H1 (cell line): ENCODE data around the gene FAM193B. TPM values are rescaled to one million over a fixed set of nuclear protein-coding genes. Genes with fewer than 3 reads are reported as not detected.

Experiments used
- CTCF ChIA-PET: fragments of 300-600 bp; sonication (Branson Sonifier 250); formaldehyde crosslinking; loops from one replicate; lab custom pipeline; 2021; ENCODE audit not compliant: partially characterized antibody; lab: Charles Lee
- POLR2A ChIA-PET: fragments of 300-600 bp; sonication (Branson Sonifier 250); formaldehyde crosslinking; loops from one replicate; lab custom pipeline; 2021; ENCODE audit warnings: inconsistent platforms; ENCODE audit not compliant: partially characterized antibody; lab: Charles Lee
- DNase-seq, 2 experiments: peaks; one replicate each; pipeline versions ENCODE4 v3.0.0 to v3.0.0-alpha.2; 2010 to 2022; ENCODE audit warnings: low spot score in 2 of 2, low read depth in 1 of 2, mixed read lengths in 1 of 2
- FAIRE-seq: peaks from 2 replicates; lab custom pipeline; 2011; peaks lifted over from hg19 to GRCh38; lab: Jason Lieb, UNC
- H2AFZ ChIP-seq: 2 replicates; pipeline ENCODE4 v1.8.1; 2012; ENCODE audit warnings: low read length, inconsistent platforms
- H2AK5ac ChIP-seq: 2 replicates; pipeline ENCODE4 v1.6.1; 2013; ENCODE audit warnings: low read depth, low read length
- H2BK120ac ChIP-seq: replicated peaks from 2 replicates; pipeline ENCODE3; 2013; ENCODE audit warnings: low read depth, low read length, inconsistent platforms
- H2BK12ac ChIP-seq: 2 replicates; pipeline ENCODE4 v1.6.1; 2013; ENCODE audit warnings: low read depth, low read length
- H2BK15ac ChIP-seq: 2 replicates; pipeline ENCODE4 v1.6.1; 2013; ENCODE audit warnings: low read length
- H2BK20ac ChIP-seq: 2 replicates; pipeline ENCODE4 v1.6.1; 2013; ENCODE audit warnings: low read length
- H2BK5ac ChIP-seq: 2 replicates; pipeline ENCODE4 v1.6.1; 2013; ENCODE audit warnings: low read depth, low read length
- H3K14ac ChIP-seq: 2 replicates; pipeline ENCODE4 v1.6.1; 2013; ENCODE audit warnings: inconsistent platforms; ENCODE audit not compliant: insufficient read length
- H3K18ac ChIP-seq: 2 replicates; pipeline ENCODE4 v1.6.1; 2013; ENCODE audit warnings: low read length; ENCODE audit errors: extremely low read depth
- H3K23ac ChIP-seq: 2 replicates; pipeline ENCODE4 v1.6.1; 2013; ENCODE audit warnings: inconsistent platforms; ENCODE audit not compliant: insufficient read length
- H3K23me2 ChIP-seq: 2 replicates; pipeline ENCODE4 v1.6.1; 2013; ENCODE audit warnings: low read depth, low read length
- H3K27ac ChIP-seq: 2 replicates; pipeline ENCODE4 v1.6.1; 2011; ENCODE audit warnings: low read depth, low read length, inconsistent platforms
- H3K27me3 ChIP-seq, 4 experiments: replicated peaks in 1 of 4; 1 replicate in 1 of 4; 2 replicates in 3 of 4; pipeline versions ENCODE4 v1.6.1 to v1.8.1; 2011 to 2013; ENCODE audit warnings: low read length in 3 of 4, mild to moderate bottlenecking in 3 of 4, inconsistent platforms in 2 of 4, mixed read lengths in 2 of 4, moderate library complexity in 1 of 4; ENCODE audit not compliant: control insufficient read depth in 3 of 4, insufficient read depth in 3 of 4; ENCODE audit errors: extremely low read depth in 1 of 4
- H3K36me3 ChIP-seq, 4 experiments: 2 replicates each; pipeline versions ENCODE4 v1.6.1 to v1.8.1; 2011 to 2013; ENCODE audit warnings: mild to moderate bottlenecking in 4 of 4, low read length in 3 of 4, moderate library complexity in 2 of 4, control low read depth in 1 of 4, inconsistent platforms in 1 of 4; ENCODE audit not compliant: insufficient read depth in 4 of 4, control insufficient read depth in 2 of 4
- H3K4ac ChIP-seq: replicated peaks from 2 replicates; pipeline ENCODE3; 2013; ENCODE audit warnings: low read length, low read depth, mixed read lengths, inconsistent platforms; ENCODE audit not compliant: insufficient read length
- H3K4me1 ChIP-seq, 4 experiments: replicated peaks in 1 of 4; 1 replicate in 1 of 4; 2 replicates in 3 of 4; pipeline versions ENCODE4 v1.6.1 to v1.8.1; 2011 to 2013; ENCODE audit warnings: low read length in 3 of 4, inconsistent platforms in 2 of 4, mixed read lengths in 1 of 4; ENCODE audit not compliant: insufficient read depth in 4 of 4, control insufficient read depth in 3 of 4
- H3K4me2 ChIP-seq, 2 experiments: 2 replicates each; pipeline versions ENCODE4 v1.6.1 to v1.8.1; 2011 to 2013; ENCODE audit warnings: low read depth in 2 of 2, low read length in 2 of 2, control low read depth in 1 of 2, inconsistent platforms in 1 of 2, mild to moderate bottlenecking in 1 of 2; ENCODE audit not compliant: insufficient read depth in 1 of 2
- H3K4me3 ChIP-seq, 4 experiments: fragments of 200-600, 300-600 bp in 1 of 4; sonication (generic), shearing (Covaris generic), sonication (Bioruptor Twin) in 1 of 4; 2 replicates each; pipeline versions ENCODE4 v1.5.1 to v1.8.1; 2011 to 2016; ENCODE audit warnings: low read length in 4 of 4, low read depth in 3 of 4, control low read depth in 2 of 4, inconsistent platforms in 2 of 4, mild to moderate bottlenecking in 2 of 4, mixed read lengths in 1 of 4, moderate library complexity in 1 of 4; ENCODE audit not compliant: insufficient read depth in 2 of 4; ENCODE audit errors: extremely low read depth in 1 of 4
- H3K56ac ChIP-seq: replicated peaks from 2 replicates; pipeline ENCODE3; 2013; ENCODE audit warnings: low read depth, mild to moderate bottlenecking, mixed read lengths, low read length, inconsistent platforms; ENCODE audit not compliant: insufficient read length
- H3K79me1 ChIP-seq: 2 replicates; pipeline ENCODE4 v1.6.1; 2013; ENCODE audit warnings: low read depth, low read length, control low read depth
- H3K79me2 ChIP-seq, 2 experiments: 2 replicates each; pipeline versions ENCODE4 v1.6.1 to v1.8.1; 2012 to 2013; ENCODE audit warnings: low read length in 2 of 2, mild to moderate bottlenecking in 2 of 2, inconsistent platforms in 1 of 2; ENCODE audit not compliant: insufficient read depth in 2 of 2, control insufficient read depth in 1 of 2
- H3K9ac ChIP-seq, 4 experiments: replicated peaks in 1 of 4; 1 replicate in 1 of 4; 2 replicates in 3 of 4; pipeline versions ENCODE4 v1.6.1 to v1.8.1; 2011 to 2013; ENCODE audit warnings: low read depth in 3 of 4, low read length in 3 of 4, control low read depth in 2 of 4, mild to moderate bottlenecking in 2 of 4, moderate library complexity in 2 of 4, inconsistent platforms in 1 of 4; ENCODE audit errors: extremely low read depth in 1 of 4
- H3K9me3 ChIP-seq, 2 experiments: 2 replicates each; pipeline versions ENCODE4 v1.6.1 to v1.8.1; 2012 to 2013; ENCODE audit warnings: mild to moderate bottlenecking in 2 of 2, moderate library complexity in 2 of 2, control low read depth in 1 of 2, inconsistent platforms in 1 of 2, low read depth in 1 of 2, low read length in 1 of 2, mixed read lengths in 1 of 2; ENCODE audit not compliant: insufficient read depth in 2 of 2
- H4K20me1 ChIP-seq, 2 experiments: replicated peaks in 1 of 2; 2 replicates each; pipeline versions ENCODE3 to v1.8.1; 2011 to 2013; ENCODE audit warnings: inconsistent platforms in 2 of 2, low read length in 2 of 2, mild to moderate bottlenecking in 1 of 2; ENCODE audit not compliant: insufficient read depth in 2 of 2, control insufficient read depth in 1 of 2
- H4K5ac ChIP-seq: 2 replicates; pipeline ENCODE4 v1.6.1; 2013; ENCODE audit warnings: low read length, low read depth, mixed read lengths, inconsistent platforms; ENCODE audit not compliant: insufficient read length
- H4K8ac ChIP-seq: 2 replicates; pipeline ENCODE4 v1.8.0; 2013; ENCODE audit warnings: mild to moderate bottlenecking, moderate library complexity, low read length, inconsistent platforms; ENCODE audit not compliant: insufficient read depth; ENCODE audit errors: extremely low read depth
- H4K91ac ChIP-seq: replicated peaks from 2 replicates; pipeline ENCODE3; 2013; ENCODE audit warnings: low read length, mixed read lengths, inconsistent platforms; ENCODE audit not compliant: insufficient read length
- POLR2A ChIP-seq, 2 experiments: IDR thresholded peaks; 1 replicate in 1 of 2; 2 replicates in 1 of 2; pipeline ENCODE4 v1.6.1; 2011; ENCODE audit warnings: low read depth in 2 of 2, low read length in 2 of 2, mild to moderate bottlenecking in 2 of 2; ENCODE audit errors: control extremely low read depth in 1 of 2
- SRF ChIP-seq: IDR thresholded peaks from 2 replicates; pipeline ENCODE4 v1.6.1; 2011; ENCODE audit warnings: mild to moderate bottlenecking, low read depth, low read length, moderate library complexity
- SUZ12 ChIP-seq: fragments of 200-600 bp; sonication (generic); IDR thresholded peaks from 2 replicates; pipeline ENCODE4 v1.6.1; 2012; ENCODE audit warnings: mild to moderate bottlenecking, inconsistent platforms, low read length, moderate library complexity, mixed read lengths
- WGBS, 2 experiments: shearing (Covaris generic) in 1 of 2; methylation state at CpG; one replicate each; pipeline versions ENCODE4 v1.1.6 to v1.1.7; 2013 to 2015; ENCODE audit warnings: low lambda C conversion rate in 2 of 2, mixed read lengths in 2 of 2, inconsistent platforms in 1 of 2, low coverage in 1 of 2, missing lambda C conversion rate in 1 of 2; ENCODE audit not compliant: insufficient replicate concordance in 2 of 2, insufficient coverage in 1 of 2, insufficient read length in 1 of 2; ENCODE audit errors: extremely low coverage in 1 of 2, missing lambda C conversion rate in 1 of 2; 5-methylcytosine and 5-hydroxymethylcytosine counted together
- polyA plus RNA-seq, 7 experiments: library from polyadenylated mRNA; depleted of rRNA in 3 of 7; stranded (reverse) in 5 of 7; unstranded in 2 of 7; fragments of >200 nt in 5 of 7; fragments of 200-250 nt in 2 of 7; gene quantifications; 1 replicate in 5 of 7; 2 replicates in 1 of 7; 4 replicates in 1 of 7; pipeline versions ENCODE4 v1.2.1 to v1.2.3, GENCODE V29; 2011 to 2013; ENCODE audit warnings: missing spikeins in 2 of 7, mixed read lengths in 2 of 7
- total RNA-seq: library from RNA; stranded (reverse); fragmentation: NEBNext Ultra II Directional; extraction: Animal tissue kit (Norgen Biotek cat#: 25700); gene quantifications from 2 replicates; pipeline ENCODE4 v1.2.1, GENCODE V29; 2021

Gene FAM193B
- total and polyA plus RNA-seq, 2 of the 8 experiments (the other 6 are each of a cell fraction or from before 2014, with no cell fraction given), result 49.9 to 69.8 TPM

- Histone ChIP-seq H3K9me3 (no peaks in the 10 kb centered on the region), H3K18ac (no peak overlapping the region), H3K4me3 (no peak overlapping the region), H4K8ac (no peak overlapping the region), H3K56ac (no peak overlapping the region), H3K9ac (no peak overlapping the region), H2AFZ (no peak overlapping the region), H2BK120ac (no peak overlapping the region), H2BK15ac (no peak overlapping the region), H2BK20ac (no peak overlapping the region; the same call in 1 of the 2 replicates), H3K79me1 (peaks cover 1% of the 10 kb centered on the region; the same call in 1 of the 2 replicates), H3K4me1 (peaks cover 0 to 17% (median 9%) of the 10 kb centered on the region in 4 experiments; a peak in 6 of 7 replicates), H4K20me1 (peaks cover 0 to 5% of the 10 kb centered on the region in 2 experiments), H3K23me2 (peaks cover 1% of the 10 kb centered on the region), H2AK5ac (no peak overlapping the region), H3K79me2 (no peaks in the 10 kb centered on the region), H3K27me3 (no peaks in the 10 kb centered on the region), H2BK5ac (no peak overlapping the region), H3K4me2 (no peak overlapping the region), H3K36me3 (peaks cover 4 to 9% (median 5%) of the 10 kb centered on the region in 4 experiments; a peak in 5 of 8 replicates), H3K14ac (no peak overlapping the region), H2BK12ac (no peak overlapping the region), H4K91ac (no peak overlapping the region), H3K23ac (no peak overlapping the region), H3K4ac (no peak overlapping the region), H4K5ac (no peak overlapping the region), H3K27ac (no peak overlapping the region)
- no peak for FAIRE-seq
- TF ChIP-seq POLR2A (IDR thresholded peaks at IDR 0.05; ENCODE audit: control extremely low read depth in 1 of 2, low read depth in 2 of 2, low read length in 2 of 2) (peak in 1 of 2 experiments; percentile 63; a peak in 2 of 3 replicates), SUZ12 (no peak), SRF (no peak)
- no peak for DNase-seq
- 92% methylated on average over 18 of the region's 18 CpGs; no CpG with 5 or more reads in 1 of the 2 experiments for WGBS, 2 experiments
- ChIA-PET CTCF (interaction anchor here (0.5 to 10.4 kb wide), 10 partner anchors 13 to 109 kb away, joined by 3 to 162 read pairs (median 4); partner anchors contain the start of gene PDLIM7), POLR2A (interaction anchor here (1.2 to 67.5 kb wide), 6 partner anchors 1 to 113 kb away, joined by 3 to 3349 read pairs (median 8); partner anchors contain the start of genes DBN1, DDX41, DOK3 and PDLIM7)
Observed at GRCh38 chr5:177478711-177479646, 75.4 kb downstream of the FAM193B start.
